ENCODE data around the gene EGFL7.

- TF ChIP-seq ZNF274 (IDR thresholded peaks at IDR 0.05; ENCODE audit: low read depth, low read length) (no peak), YY1 (IDR thresholded peaks at IDR 0.05; ENCODE audit: insufficient read depth, insufficient read length) (no peak), SUZ12 (IDR thresholded peaks at IDR 0.05; ENCODE audit: extremely low read depth, insufficient read depth, insufficient read length) (no peak)
These were observed 46.4 kb upstream of the EGFL7 start for GRCh38 chr9:136616307-136616635.

All from NT2/D1 (cell line).